ENCODE measurements around the gene ORC3.

The ORC3 gene

GRCh38 chr6:87697581-87698546, 107.9 kb downstream of the ORC3 start:
- Histone ChIP-seq H3K27me3 (ENCODE audit: control insufficient read depth, insufficient read depth, low read length) (no peaks in the 10 kb centered on the region), H3K4me3 (ENCODE audit: low read depth, low read length) (peak overlapping the region; percentile 72), H3K27ac (no peak overlapping the region), H2AFZ (no peak overlapping the region), H3K4me1 (peaks cover 5% of the 10 kb centered on the region), H3K9me3 (ENCODE audit: control insufficient read depth, low read length) (no peaks in the 10 kb centered on the region), H3K4me2 (ENCODE audit: low read length) (peak overlapping the region; percentile 84), H3K79me2 (peaks cover 33% of the 10 kb centered on the region), H3K36me3 (ENCODE audit: control insufficient read depth, insufficient read depth, low read length) (no peaks in the 10 kb centered on the region), H3K9ac (no peak overlapping the region)
- TF ChIP-seq, protein P1, sequence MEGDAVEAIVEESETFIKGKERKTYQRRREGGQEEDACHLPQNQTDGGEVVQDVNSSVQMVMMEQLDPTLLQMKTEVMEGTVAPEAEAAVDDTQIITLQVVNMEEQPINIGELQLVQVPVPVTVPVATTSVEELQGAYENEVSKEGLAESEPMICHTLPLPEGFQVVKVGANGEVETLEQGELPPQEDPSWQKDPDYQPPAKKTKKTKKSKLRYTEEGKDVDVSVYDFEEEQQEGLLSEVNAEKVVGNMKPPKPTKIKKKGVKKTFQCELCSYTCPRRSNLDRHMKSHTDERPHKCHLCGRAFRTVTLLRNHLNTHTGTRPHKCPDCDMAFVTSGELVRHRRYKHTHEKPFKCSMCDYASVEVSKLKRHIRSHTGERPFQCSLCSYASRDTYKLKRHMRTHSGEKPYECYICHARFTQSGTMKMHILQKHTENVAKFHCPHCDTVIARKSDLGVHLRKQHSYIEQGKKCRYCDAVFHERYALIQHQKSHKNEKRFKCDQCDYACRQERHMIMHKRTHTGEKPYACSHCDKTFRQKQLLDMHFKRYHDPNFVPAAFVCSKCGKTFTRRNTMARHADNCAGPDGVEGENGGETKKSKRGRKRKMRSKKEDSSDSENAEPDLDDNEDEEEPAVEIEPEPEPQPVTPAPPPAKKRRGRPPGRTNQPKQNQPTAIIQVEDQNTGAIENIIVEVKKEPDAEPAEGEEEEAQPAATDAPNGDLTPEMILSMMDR (IDR thresholded peaks at IDR 0.05) = no peak

- Histone ChIP-seq H3K9me3 (ENCODE audit: control insufficient read depth, low read length) (no peaks in the 10 kb centered on the region), H3K4me2 (ENCODE audit: low read length) (peak overlapping the region; percentile 84), H3K79me2 (peaks cover 28% of the 10 kb centered on the region), H3K4me1 (peaks cover 5% of the 10 kb centered on the region), H3K4me3 (ENCODE audit: low read depth, low read length) (peak overlapping the region; percentile 72), H3K27ac (no peak overlapping the region), H3K27me3 (ENCODE audit: control insufficient read depth, insufficient read depth, low read length) (no peaks in the 10 kb centered on the region), H3K36me3 (ENCODE audit: control insufficient read depth, insufficient read depth, low read length) (no peaks in the 10 kb centered on the region), H3K9ac (no peak overlapping the region), H2AFZ (no peak overlapping the region)
- TF ChIP-seq, protein P1 (IDR thresholded peaks at IDR 0.05) = no peak
Measured at GRCh38 chr6:87698547-87699006, 108.6 kb downstream of the ORC3 start.

DNA sequence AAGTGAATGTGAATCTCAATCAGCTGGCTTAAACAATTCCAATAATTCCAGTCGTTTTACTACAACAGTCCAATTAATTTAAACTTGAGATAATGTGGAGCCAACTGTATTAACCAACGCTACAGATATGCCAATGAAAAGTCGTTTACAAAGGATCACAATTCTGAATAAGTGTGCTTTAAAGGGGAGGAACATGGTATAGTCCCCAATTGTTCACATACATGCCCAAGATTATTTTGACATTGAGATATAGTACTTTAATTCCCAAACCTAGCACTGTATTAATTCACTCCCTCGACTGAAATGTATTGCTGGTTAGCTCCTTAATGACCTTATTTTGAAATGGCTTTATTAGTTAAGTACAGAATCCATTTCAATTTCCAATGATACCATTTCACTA, 109.6 kb downstream of the ORC3 start:
- Histone ChIP-seq H3K4me2 (ENCODE audit: low read length) (peak overlapping the region; percentile 84), H3K9me3 (ENCODE audit: control insufficient read depth, low read length) (no peaks in the 10 kb centered on the region), H3K4me1 (peaks cover 5% of the 10 kb centered on the region), H3K27ac (no peak overlapping the region), H2AFZ (no peak overlapping the region), H3K36me3 (ENCODE audit: control insufficient read depth, insufficient read depth, low read length) (no peaks in the 10 kb centered on the region), H3K27me3 (ENCODE audit: control insufficient read depth, insufficient read depth, low read length) (no peaks in the 10 kb centered on the region), H3K4me3 (ENCODE audit: low read depth, low read length) (peak overlapping the region; percentile 72), H3K9ac (no peak overlapping the region), H3K79me2 (peaks cover 28% of the 10 kb centered on the region)
- TF ChIP-seq, protein P1 (IDR thresholded peaks at IDR 0.05) = no peak

DNA sequence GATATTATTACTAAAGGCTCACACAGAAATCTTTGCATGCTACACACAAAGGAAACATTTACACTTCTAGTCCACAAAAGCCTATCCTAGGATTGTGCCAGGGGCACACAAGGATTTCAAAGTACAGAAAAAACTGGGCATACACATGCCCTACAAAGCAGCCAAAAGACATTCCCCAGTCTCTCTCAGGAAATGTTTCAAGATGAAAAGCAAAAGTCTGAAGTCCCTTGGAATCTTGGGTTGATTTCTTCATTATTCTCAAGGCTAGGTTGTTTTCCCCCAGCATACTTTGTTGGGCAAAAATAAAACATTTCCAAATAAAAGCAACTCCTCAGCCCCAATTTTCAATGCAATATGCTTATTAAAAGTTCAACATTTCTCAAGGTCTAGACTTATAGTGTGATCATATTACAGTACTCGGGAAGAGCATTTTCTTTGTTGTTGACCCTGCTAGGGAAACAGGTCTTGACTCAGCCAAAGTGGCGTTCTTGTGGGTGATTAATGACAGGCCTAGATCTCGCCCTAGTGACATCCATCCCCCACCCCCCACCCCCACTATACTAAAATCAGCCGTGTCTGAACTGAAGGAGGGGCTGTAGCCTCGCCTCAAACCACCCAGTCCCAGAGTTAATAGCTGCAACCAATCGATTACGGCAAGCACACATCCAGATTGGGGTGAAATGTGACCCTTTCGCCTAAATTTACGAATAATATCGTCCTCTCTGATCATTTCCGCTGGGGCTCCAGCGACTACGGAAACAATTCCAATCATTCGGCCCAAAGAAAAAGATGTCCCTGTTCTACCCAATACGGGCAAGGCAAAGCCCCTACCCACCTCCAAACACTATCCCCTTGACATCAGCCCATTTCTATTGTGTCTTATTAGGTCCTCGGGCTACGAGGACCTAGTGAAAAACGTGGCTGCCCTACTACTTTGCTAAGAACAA, 110.7 kb downstream of the ORC3 start:
- TF ChIP-seq, protein P1 (IDR thresholded peaks at IDR 0.05) = no peak
- no peaks in the 10 kb centered on the region for H3K27me3 ChIP-seq (ENCODE audit: control insufficient read depth, insufficient read depth, low read length)
- peak overlapping the region; percentile 91 for H2AFZ ChIP-seq
- H3K27ac ChIP-seq = peak overlapping the region; percentile 90
- no peaks in the 10 kb centered on the region for H3K9me3 ChIP-seq (ENCODE audit: control insufficient read depth, low read length)
- H3K4me1 ChIP-seq = peaks cover 5% of the 10 kb centered on the region
- peaks cover 28% of the 10 kb centered on the region for H3K79me2 ChIP-seq
- H3K4me2 ChIP-seq (ENCODE audit: low read length) = peak overlapping the region; percentile 84
- H3K36me3 ChIP-seq (ENCODE audit: control insufficient read depth, insufficient read depth, low read length) = no peaks in the 10 kb centered on the region
- H3K4me3 ChIP-seq (ENCODE audit: low read depth, low read length) = peak overlapping the region; percentile 72
- peak overlapping the region; percentile 88 for H3K9ac ChIP-seq

Measured in parathyroid adenoma (tissue), 2 donors.